ENCODE measurements around the gene CDHR1. TPM values are rescaled to one million over a fixed set of nuclear protein-coding genes. Genes with fewer than 3 reads are reported as not detected.

CDHR1 gene
- total RNA-seq, 1 donor from 2014 or later, result 1.4 TPM

- no peaks in the 10 kb centered on the region for H3F3A ChIP-seq (ENCODE audit: low read depth)
- H3K36me3 ChIP-seq, result no peaks in the 10 kb centered on the region
- no peak for TF ChIP-seq EZH2 (IDR thresholded peaks at IDR 0.05)
- TF ChIP-seq EZH2phosphoT487 (IDR thresholded peaks at IDR 0.05), result no peak
- no peak for TF ChIP-seq CTCF (IDR thresholded peaks at IDR 0.05)
- H3K9me3 ChIP-seq (ENCODE audit: low read depth), result no peaks in the 10 kb centered on the region
- Mint-ChIP-seq H3K36me3 (no peaks in the 10 kb centered on the region), H3K27ac (no peak overlapping the region), H3K4me1 (no peaks in the 10 kb centered on the region), H3K27me3 (ENCODE audit: insufficient read depth, low read depth) (peaks cover 9% of the 10 kb centered on the region), H3K4me3 (no peak overlapping the region), H3K9me3 (no peaks in the 10 kb centered on the region)
- no peak overlapping the region for H3K4me2 ChIP-seq
- H3K4me3 ChIP-seq, result no peak overlapping the region
- no peak overlapping the region for H3K9ac ChIP-seq
- no peak overlapping the region for H2AFZ ChIP-seq (replicated peaks)
- no peaks in the 10 kb centered on the region for H4K20me1 ChIP-seq (ENCODE audit: low read depth)
- no peak overlapping the region for H3K27ac ChIP-seq
- no peaks in the 10 kb centered on the region for H3K4me1 ChIP-seq
- peaks cover 17% of the 10 kb centered on the region for H3K27me3 ChIP-seq
- no peaks in the 10 kb centered on the region for H3K79me2 ChIP-seq (ENCODE audit: low read depth)
- no peak for DNase-seq (ENCODE audit: low spot score)
Observed at GRCh38 chr10:84234479-84234878, 40.1 kb downstream of the CDHR1 start.

GRCh38 chr10:84235096-84235495 is 40.8 kb downstream of the CDHR1 start:
- peaks cover 10% of the 10 kb centered on the region for H3K27me3 Mint-ChIP-seq (ENCODE audit: insufficient read depth, low read depth)
- H3F3A ChIP-seq (ENCODE audit: low read depth), result no peaks in the 10 kb centered on the region
- TF ChIP-seq CTCF (IDR thresholded peaks at IDR 0.05), result no peak
- no peak for TF ChIP-seq EZH2phosphoT487 (IDR thresholded peaks at IDR 0.05)
- H3K36me3 ChIP-seq, result no peaks in the 10 kb centered on the region
- H3K9me3 ChIP-seq (ENCODE audit: low read depth), result no peaks in the 10 kb centered on the region
- no peak overlapping the region for H3K4me3 Mint-ChIP-seq
- no peak overlapping the region for H3K27ac ChIP-seq
- H3K27me3 ChIP-seq, result peaks cover 18% of the 10 kb centered on the region
- no peak overlapping the region for H3K27ac Mint-ChIP-seq
- H3K9ac ChIP-seq, result no peak overlapping the region
- DNase-seq (ENCODE audit: low spot score), result no peak
- no peaks in the 10 kb centered on the region for H3K79me2 ChIP-seq (ENCODE audit: low read depth)
- no peak overlapping the region for H2AFZ ChIP-seq (replicated peaks)
- no peaks in the 10 kb centered on the region for H4K20me1 ChIP-seq (ENCODE audit: low read depth)
- no peaks in the 10 kb centered on the region for H3K4me1 ChIP-seq
- no peaks in the 10 kb centered on the region for H3K4me1 Mint-ChIP-seq
- no peaks in the 10 kb centered on the region for H3K9me3 Mint-ChIP-seq
- no peaks in the 10 kb centered on the region for H3K36me3 Mint-ChIP-seq
- H3K4me3 ChIP-seq, result no peak overlapping the region
- H3K4me2 ChIP-seq, result no peak overlapping the region

- H3K4me1 Mint-ChIP-seq, result peaks cover under 1% of the 10 kb centered on the region
Observed at GRCh38 chr10:84236807-84237198, 42.5 kb downstream of the CDHR1 start.

More at GRCh38 chr10:84236807-84237198, 42.5 kb downstream of the CDHR1 start:
- Histone ChIP-seq H3K9me3 (ENCODE audit: low read depth) (no peaks in the 10 kb centered on the region), H3F3A (ENCODE audit: low read depth) (no peaks in the 10 kb centered on the region), H3K27ac (no peak overlapping the region), H3K36me3 (no peaks in the 10 kb centered on the region), H3K79me2 (ENCODE audit: low read depth) (no peaks in the 10 kb centered on the region), H3K4me1 (peaks cover 4% of the 10 kb centered on the region), H4K20me1 (ENCODE audit: low read depth) (no peaks in the 10 kb centered on the region), H3K9ac (no peak overlapping the region), H2AFZ (replicated peaks) (peak overlapping the region; percentile 11), H3K4me2 (no peak overlapping the region), H3K4me3 (no peak overlapping the region), H3K27me3 (peaks cover 21% of the 10 kb centered on the region)
- TF ChIP-seq EZH2 (IDR thresholded peaks at IDR 0.05), result no peak
- no peak for TF ChIP-seq CTCF (IDR thresholded peaks at IDR 0.05)
- TF ChIP-seq EZH2phosphoT487 (IDR thresholded peaks at IDR 0.05), result no peak
- Mint-ChIP-seq H3K27ac (no peak overlapping the region), H3K4me3 (no peak overlapping the region), H3K27me3 (ENCODE audit: insufficient read depth, low read depth) (peaks cover 10% of the 10 kb centered on the region), H3K36me3 (no peaks in the 10 kb centered on the region), H3K9me3 (no peaks in the 10 kb centered on the region)
- DNase-seq (ENCODE audit: low spot score), result no peak

Measured in neural progenitor cell (in vitro differentiated cells).